ENCODE measurements around the gene TNFSF15. TPM values are rescaled to one million over a fixed set of nuclear protein-coding genes. Genes with fewer than 3 reads are reported as not detected.

The TNFSF15 gene
- total and polyA plus RNA-seq, 2 of the 4 experiments (the other 2 are of a cell fraction) = 0.03 to 0.18 TPM

DNA sequence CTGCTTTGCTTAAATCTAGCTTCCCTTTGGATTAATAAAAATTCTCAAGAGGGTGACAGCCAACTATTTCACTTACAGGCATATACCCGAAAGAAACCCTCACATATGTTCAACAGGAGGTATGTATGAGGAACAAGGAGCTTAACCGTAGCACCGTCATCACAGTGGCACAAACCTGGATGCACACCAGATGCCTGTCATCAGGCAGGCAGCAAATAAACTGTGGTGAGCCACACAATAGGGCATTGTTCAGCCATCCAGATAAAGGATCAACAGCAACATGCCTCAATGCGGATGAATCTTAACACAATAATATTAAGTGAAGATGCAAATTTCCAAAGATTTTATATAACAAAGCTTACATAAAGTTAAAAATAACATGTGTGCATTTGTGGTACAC lies 5.5 kb upstream of the TNFSF15 start:
- H4K5ac ChIP-seq (ENCODE audit: low read depth, low read length) = no peak overlapping the region
- no peak for TF ChIP-seq CHD1 (IDR thresholded peaks at IDR 0.05; ENCODE audit: low read depth, low read length)
- H4K91ac ChIP-seq (ENCODE audit: insufficient read depth, low read depth, low read length) = no peak overlapping the region
- WGBS, 2 experiments (ENCODE audit: extremely low coverage in 2 of 2, insufficient read length in 1 of 2) = no CpG with 5 or more reads among the region's 4 CpGs
- CTCF ChIA-PET = interaction anchor here (1.3 to 1.4 kb wide), 2 partner anchors 13 to 97 kb away, joined by 3 to 4 read pairs; no protein-coding TSS in a partner anchor
- no peak overlapping the region for H3K23ac ChIP-seq (ENCODE audit: low read depth, low read length)
- peaks cover under 1% of the 10 kb centered on the region for H3K4me1 ChIP-seq (ENCODE audit: control insufficient read depth, insufficient read depth, low read length)
- H3K18ac ChIP-seq (ENCODE audit: low read depth, low read length) = no peak overlapping the region
- no peak overlapping the region for H3K4me2 ChIP-seq (ENCODE audit: low read depth, low read length)
- H3K14ac ChIP-seq (replicated peaks; ENCODE audit: low read depth, low read length) = no peak overlapping the region
- H4K20me1 ChIP-seq (ENCODE audit: insufficient read depth, low read length) = no peaks in the 10 kb centered on the region
- in situ Hi-C loops (cut with MboI; ENCODE audit: low sequenced_read_pairs) = no loop called here
- no peak overlapping the region for H2BK15ac ChIP-seq (ENCODE audit: low read depth, low read length)
- H3K56ac ChIP-seq (ENCODE audit: extremely low read depth, insufficient read depth, low read length) = no peak overlapping the region
- no peak overlapping the region for H3K4me3 ChIP-seq (ENCODE audit: insufficient read depth, low read depth, low read length)
- H3K27me3 ChIP-seq (ENCODE audit: control insufficient read depth, insufficient read depth, low read length) = peaks cover 13% of the 10 kb centered on the region
- no peak overlapping the region for H2BK120ac ChIP-seq (ENCODE audit: low read depth, low read length)
- DNase-seq (no peak), ATAC-seq (ENCODE audit: low read depth) (no peak)
- H3K27ac ChIP-seq (ENCODE audit: insufficient read depth, low read length) = no peak overlapping the region
- no peak overlapping the region for H3K9ac ChIP-seq (ENCODE audit: low read depth, low read length)
- no TSS peak for BruUV-seq (replicated peaks)
- POLR2A ChIA-PET (ENCODE audit: unreplicated experiment) = no interaction called here
- H3K9me3 ChIP-seq (ENCODE audit: control insufficient read depth, insufficient read depth, low read length) = peaks cover 3% of the 10 kb centered on the region; the same call in 1 of the 2 replicates
- H2BK5ac ChIP-seq (ENCODE audit: low read depth, low read length, poor library complexity, severe bottlenecking) = no peak overlapping the region
- H3K79me1 ChIP-seq (ENCODE audit: low read depth in 1 of 2, low read length in 2 of 2) = no peaks in the 10 kb centered on the region
- H2AK5ac ChIP-seq (ENCODE audit: low read depth, low read length) = peak overlapping the region; percentile 24; the same call in 1 of the 2 replicates
- no peak overlapping the region for H2AFZ ChIP-seq (replicated peaks; ENCODE audit: low read length, poor library complexity)
- no peak overlapping the region for H2AK9ac ChIP-seq (replicated peaks; ENCODE audit: low read depth, low read length, poor library complexity)
- no peak overlapping the region for H4K8ac ChIP-seq (ENCODE audit: low read depth in 2 of 2, low read length in 2 of 2)
- intact Hi-C loops (cut with micrococcal nuclease) = no loop called here
- H3K4ac ChIP-seq (ENCODE audit: low read depth, low read length) = no peak overlapping the region
- H2BK20ac ChIP-seq (ENCODE audit: low read depth, low read length) = no peak overlapping the region
- dilution Hi-C loops (cut with HindIII; ENCODE audit: low sequenced_read_pairs, unreplicated experiment) = no loop called here
- H3K9me1 ChIP-seq (ENCODE audit: insufficient read depth, low read length) = peaks cover 4% of the 10 kb centered on the region
- no peaks in the 10 kb centered on the region for H3K36me3 ChIP-seq (ENCODE audit: control insufficient read depth, insufficient read depth, low read length)

All from IMR-90 (cell line).